ELF-1 (cell line): ENCODE results near the gene ZNF433.
A peak's percentile ranks its signal among the peaks of the same experiment; 100 is the strongest.
"Not testable (repeated sequence)": the region's sequence is repeated elsewhere in the genome, so short reads cannot be mapped to it uniquely, and the experiment has no call there.

Source experiments
- DNase-seq: peaks from one replicate; pipeline ENCODE4 v3.0.0-alpha.2; 2016; ENCODE audit warnings: low read depth, low spot score

The ZNF433 gene

GRCh38 chr19:12035220-12036172 lies at the start of gene ZNF433:
Gene ZNF433 (minus strand): TSS chr19:12035679. CDS start chr19:12035539, 140 bp downstream.
- peak; percentile 95 for DNase-seq

GRCh38 chr19:12083336-12083735 lies 47.9 kb upstream of the ZNF433 start:
- not testable (repeated sequence) for DNase-seq

DNA sequence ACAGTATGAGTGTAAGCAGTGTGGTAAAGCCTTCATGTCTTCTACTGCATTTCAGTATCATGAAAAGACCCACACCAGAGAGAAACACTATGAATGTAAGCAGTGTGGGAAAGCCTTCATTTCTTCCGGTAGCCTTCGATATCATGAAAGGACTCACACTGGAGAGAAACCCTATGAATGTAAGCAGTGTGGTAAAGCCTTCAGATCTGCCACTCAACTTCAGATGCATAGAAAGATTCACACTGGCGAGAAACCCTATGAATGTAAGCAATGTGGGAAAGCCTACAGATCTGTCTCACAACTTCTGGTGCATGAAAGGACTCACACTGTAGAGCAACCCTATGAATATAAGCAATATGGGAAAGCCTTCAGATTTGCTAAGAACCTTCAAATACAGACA lies 41.9 kb upstream of the ZNF433 start:
- DNase-seq: no peak

GRCh38 chr19:12076331-12076730 lies 40.9 kb upstream of the ZNF433 start:
- not testable (repeated sequence) for DNase-seq

DNA sequence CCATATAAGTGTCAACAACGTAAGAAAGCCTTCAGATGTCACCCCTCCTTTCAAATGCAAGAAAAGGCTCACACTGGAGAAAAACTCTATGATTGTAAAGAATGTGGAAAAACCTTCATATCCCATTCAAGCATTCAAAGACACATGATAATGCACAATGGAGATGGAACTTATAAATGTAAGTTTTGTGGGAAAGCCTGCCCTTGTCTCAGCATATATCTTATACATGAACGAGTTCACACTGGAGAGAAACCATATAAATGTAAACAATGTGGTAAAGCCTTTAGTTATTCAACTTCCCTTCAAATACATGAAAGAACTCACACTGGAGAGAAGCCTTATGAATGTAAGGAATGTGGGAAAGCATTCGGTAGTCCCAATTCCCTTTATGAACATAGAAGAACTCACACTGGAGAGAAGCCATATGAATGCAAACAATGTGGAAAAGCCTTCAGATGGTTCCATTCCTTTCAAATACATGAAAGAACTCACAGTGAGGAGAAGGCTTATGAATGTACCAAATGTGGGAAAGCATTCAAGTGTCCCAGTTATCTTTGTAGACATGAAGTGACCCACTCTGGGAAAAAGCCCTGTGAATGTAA lies 40.2 kb upstream of the ZNF433 start:
- DNase-seq: no peak

- DNase-seq: peak; percentile 86
Measured at GRCh38 chr19:12064590-12065538, 29.4 kb upstream of the ZNF433 start, which contains the start of gene ZNF844. Gene ZNF844 (plus strand): TSS chr19:12064731. CDS start chr19:12064874, 143 bp downstream.

DNA sequence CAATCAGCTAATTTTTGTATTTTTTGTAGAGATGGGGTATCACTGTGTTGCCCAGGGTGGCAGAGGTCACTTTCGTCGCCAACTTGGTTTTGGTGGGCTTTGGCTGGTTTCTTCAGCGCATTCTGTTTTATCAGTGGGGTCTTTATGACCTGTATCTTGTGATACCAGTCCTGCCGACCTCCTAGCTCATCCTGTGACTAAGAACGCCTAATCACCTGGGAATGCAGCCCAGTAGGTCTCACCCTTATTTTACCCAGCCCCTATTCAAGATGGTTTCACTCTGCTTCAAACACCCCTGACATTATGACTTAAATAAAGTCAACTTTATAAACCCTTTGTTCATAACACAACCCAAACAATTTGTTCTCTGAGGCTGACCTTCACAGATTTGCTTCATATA lies 20.3 kb upstream of the ZNF433 start:
- no peak for DNase-seq

GRCh38 chr19:12052497-12053169 lies 17.2 kb upstream of the ZNF433 start, which contains the start of gene ZNF878:
Gene ZNF878 (minus strand): TSS chr19:12052961. CDS start chr19:12052801, 160 bp downstream.
- DNase-seq: peak; percentile 98

DNA sequence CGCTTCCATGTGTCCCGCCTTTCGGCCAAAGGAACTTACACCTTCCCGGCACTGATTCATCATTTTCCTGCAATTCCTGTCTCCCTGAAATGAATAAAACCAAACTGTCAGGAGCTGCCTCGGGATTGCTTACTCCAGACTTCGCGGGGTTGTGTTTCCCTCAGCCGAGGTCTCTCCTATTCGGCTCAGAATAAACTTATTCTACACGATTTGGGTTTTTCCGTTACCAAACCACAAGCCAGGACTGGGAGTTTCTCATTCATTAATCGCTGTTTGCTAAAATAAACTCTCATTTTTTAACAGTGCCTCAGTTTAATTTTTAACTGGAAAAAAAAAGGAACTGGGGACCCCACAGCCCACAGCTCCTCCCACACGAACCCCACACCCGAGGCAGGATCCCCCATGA lies 16.6 kb upstream of the ZNF433 start:
- DNase-seq: peak; percentile 23

DNA sequence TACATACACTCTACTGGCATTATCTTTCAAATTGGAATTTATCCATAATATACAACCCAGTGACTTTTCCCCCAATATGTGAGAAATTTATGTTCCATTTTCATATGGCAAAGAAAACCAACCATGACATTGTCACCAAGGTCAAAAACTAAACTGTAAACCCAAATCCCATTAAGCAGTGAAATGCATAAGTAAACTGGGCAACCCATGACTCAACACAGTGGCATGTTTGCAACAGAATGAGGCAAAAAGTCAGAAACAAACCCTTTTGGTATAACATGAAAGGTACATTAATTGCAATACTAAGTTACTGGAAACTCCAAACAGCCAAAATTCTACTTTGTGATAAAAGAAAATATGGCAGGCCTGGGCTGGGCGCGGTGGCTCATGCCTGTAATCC lies 12.4 kb upstream of the ZNF433 start:
- DNase-seq: no peak

GRCh38 chr19:12043752-12044422 lies 8.4 kb upstream of the ZNF433 start:
- no peak for DNase-seq

DNA sequence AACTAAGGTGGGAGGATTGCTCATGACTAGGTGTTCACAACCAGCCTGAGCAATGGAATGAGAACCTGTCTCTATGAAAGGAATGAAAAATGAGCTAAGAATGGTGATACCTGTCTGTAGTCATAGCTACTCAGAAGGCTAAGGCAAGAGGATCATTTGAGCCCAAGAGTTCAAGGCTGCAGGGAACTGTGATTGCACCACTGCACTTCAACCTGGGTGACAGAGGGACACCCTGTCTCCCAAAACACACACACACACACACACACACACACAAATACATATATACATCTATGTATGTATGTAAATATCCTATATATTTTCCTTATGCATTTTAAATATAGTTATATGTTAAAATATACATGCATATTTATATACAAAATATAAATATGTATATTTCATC lies 7.4 kb upstream of the ZNF433 start:
- no peak for DNase-seq

- peak; percentile 24 for DNase-seq
Measured at GRCh38 chr19:12034620-12035019, 859 bp downstream of the ZNF433 start.

DNA sequence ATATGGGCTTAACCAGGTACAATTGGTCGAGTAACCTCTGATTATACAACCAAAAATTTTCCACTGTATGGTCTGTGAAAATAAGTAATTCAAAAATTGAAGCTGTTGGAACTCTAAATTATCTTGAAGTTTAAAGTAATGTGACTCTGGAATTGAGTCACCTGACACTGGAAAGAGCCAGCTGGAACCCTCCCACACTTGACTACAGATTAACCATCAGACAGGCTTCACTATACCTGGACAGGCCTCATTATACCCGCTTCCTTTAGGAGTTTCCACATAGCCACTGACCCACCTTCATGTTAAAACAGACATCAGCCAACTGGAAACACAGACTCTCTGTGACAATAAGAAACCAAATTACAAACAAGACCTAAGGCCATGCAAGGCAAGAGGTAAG lies 1.3 kb downstream of the ZNF433 start:
- no peak for DNase-seq

- no peak for DNase-seq
Measured at GRCh38 chr19:12015753-12016116, 19.7 kb downstream of the ZNF433 start.

GRCh38 chr19:12015015-12015752 lies 20.3 kb downstream of the ZNF433 start:
- DNase-seq: no peak

DNA sequence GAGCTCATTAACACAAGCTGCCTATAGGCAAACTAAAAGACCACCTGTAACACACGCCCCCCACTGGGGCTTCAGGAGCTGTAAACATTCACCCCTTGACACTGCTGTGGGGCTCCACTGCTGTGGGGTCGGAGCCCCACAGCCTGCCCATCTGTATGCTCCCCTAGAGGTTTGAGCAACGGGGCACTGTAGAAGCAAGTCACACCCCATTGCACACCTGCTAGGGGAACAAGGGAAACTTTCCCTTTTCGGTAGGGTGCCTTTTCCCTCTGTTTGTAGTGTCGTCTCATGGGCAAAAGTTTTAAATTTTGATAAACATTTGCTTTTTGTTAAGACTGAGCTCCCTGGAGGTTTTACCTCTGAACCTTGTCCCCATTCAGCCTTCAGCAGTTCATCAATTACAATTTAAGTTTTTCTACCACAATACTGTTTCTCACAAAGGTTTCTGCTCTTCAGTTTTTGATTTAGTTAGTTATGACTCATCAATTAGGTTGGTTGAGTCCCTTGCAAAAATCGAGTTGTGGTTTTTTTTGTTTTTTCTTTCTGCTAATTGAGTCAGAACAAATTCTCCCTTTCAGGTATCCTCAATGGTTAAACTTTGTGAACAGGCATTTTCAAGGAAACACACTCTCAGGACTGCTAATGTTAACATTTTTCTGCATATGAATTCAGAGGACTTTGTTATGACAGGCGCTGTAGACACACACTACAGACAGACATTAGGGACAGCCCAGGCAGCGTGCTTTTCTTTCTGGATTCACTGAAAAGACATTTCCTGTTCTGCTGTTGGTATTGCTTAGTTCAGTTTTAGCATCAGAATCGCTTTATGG lies 35.1 kb downstream of the ZNF433 start:
- DNase-seq: no peak

- no peak for DNase-seq
Measured at GRCh38 chr19:11995174-11995573, 40.3 kb downstream of the ZNF433 start.

DNA sequence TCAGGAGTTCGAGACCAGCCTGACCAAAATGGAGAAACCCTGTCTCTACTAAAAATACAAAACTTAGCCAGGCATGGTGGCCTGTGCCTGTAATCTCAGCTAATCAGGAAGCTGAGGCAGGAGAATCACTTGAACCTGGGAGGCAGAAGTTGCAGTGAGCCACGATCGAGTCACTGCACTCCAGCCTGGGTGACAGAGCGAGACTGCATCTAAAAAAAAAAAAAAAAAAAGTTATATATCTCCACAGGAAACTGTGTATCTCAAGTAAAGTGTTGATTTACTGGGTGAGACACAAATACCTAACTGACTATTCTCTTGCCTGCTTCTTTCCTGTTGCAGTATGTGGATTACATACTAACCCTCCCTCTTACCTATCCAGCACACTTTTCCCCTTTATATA lies 43.6 kb downstream of the ZNF433 start:
- not testable (repeated sequence) for DNase-seq
